BJ (cell line): ENCODE results near the gene PRLR. TPM values are rescaled to one million over a fixed set of nuclear protein-coding genes. Genes with fewer than 3 reads are reported as not detected.

ENCODE experiments used
- CTCF ChIA-PET: fragments of 350-600 bp; formaldehyde crosslinking; extraction: SDS; loops from one replicate; lab custom pipeline; 2021; ENCODE audit warnings: antibody characterized with exemption, inconsistent platforms; lab: Yijun Ruan, JAX
- POLR2A ChIA-PET: fragments of 300-600 bp; sonication (Branson Sonifier 250); formaldehyde crosslinking; extraction: SDS; loops from one replicate; lab custom pipeline; 2021; ENCODE audit warnings: antibody characterized with exemption; lab: Charles Lee
- DNase-seq: peaks from one replicate; pipeline ENCODE4 v3.0.0-alpha.2; 2011; ENCODE audit warnings: low read depth
- H3K27me3 ChIP-seq: 2 replicates; pipeline ENCODE4 v1.6.0; 2011; ENCODE audit warnings: low read length; ENCODE audit not compliant: control insufficient read depth, insufficient read depth
- H3K36me3 ChIP-seq: 2 replicates; pipeline ENCODE4 v1.5.1; 2011; ENCODE audit warnings: low read length; ENCODE audit not compliant: control insufficient read depth, insufficient read depth
- H3K4me3 ChIP-seq: 2 replicates; pipeline ENCODE4 v1.5.1; 2011; ENCODE audit warnings: low read depth, mild to moderate bottlenecking, control low read depth, low read length
- polyA plus RNA-seq: library from polyadenylated mRNA; depleted of rRNA; stranded (reverse); fragments of >200 nt; gene quantifications from 2 replicates; pipeline ENCODE4 v1.2.3, GENCODE V29; 2011
- TF ChIP-seq, protein P1 (sequence below): IDR thresholded peaks from 2 replicates; pipeline ENCODE4 v1.5.1; 2011; ENCODE audit warnings: low read depth, mild to moderate bottlenecking, control low read depth, inconsistent platforms, low read length, moderate library complexity; ENCODE audit not compliant: insufficient read depth

PRLR gene
- polyA plus RNA-seq, 1 experiment, result 0.34 TPM

DNA sequence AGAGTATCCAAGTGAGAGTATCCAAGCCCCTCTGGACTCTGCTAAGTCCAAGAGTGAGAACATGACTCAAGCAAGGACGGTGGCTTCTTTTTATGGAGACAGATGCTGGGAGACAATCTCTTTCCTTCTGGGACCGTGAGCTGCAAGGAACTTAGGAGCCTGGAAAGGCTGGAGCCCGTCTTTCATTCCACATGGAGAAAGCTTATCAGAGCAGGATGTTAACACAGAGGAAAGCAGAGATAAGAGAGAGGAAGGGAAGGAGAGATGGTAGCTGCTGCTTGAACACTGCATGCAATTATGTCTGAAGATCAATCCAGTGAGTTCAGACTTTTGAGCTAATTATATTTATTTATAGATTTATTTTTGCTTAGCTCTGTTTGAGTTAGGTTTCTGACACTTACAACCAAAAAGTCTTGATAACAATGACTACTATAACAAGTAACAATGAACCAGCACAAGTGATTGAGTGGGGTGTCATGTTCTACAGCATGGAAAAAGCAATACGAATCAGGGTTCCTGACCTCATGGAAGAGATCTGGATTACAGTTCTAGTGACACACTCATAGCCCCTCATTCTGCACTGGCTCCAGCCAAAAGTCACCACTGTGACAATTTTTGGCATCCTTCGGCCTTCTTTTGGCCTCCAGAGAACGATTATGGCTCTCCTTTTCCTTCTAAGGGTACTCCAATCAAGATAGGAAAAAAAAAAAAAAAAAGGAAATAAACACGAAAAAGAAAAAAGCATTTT is 71.5 kb downstream of the PRLR start:
- H3K36me3 ChIP-seq, result no peaks in the 10 kb centered on the region
- TF ChIP-seq, protein P1, sequence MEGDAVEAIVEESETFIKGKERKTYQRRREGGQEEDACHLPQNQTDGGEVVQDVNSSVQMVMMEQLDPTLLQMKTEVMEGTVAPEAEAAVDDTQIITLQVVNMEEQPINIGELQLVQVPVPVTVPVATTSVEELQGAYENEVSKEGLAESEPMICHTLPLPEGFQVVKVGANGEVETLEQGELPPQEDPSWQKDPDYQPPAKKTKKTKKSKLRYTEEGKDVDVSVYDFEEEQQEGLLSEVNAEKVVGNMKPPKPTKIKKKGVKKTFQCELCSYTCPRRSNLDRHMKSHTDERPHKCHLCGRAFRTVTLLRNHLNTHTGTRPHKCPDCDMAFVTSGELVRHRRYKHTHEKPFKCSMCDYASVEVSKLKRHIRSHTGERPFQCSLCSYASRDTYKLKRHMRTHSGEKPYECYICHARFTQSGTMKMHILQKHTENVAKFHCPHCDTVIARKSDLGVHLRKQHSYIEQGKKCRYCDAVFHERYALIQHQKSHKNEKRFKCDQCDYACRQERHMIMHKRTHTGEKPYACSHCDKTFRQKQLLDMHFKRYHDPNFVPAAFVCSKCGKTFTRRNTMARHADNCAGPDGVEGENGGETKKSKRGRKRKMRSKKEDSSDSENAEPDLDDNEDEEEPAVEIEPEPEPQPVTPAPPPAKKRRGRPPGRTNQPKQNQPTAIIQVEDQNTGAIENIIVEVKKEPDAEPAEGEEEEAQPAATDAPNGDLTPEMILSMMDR, result no peak
- DNase-seq, result no peak
- H3K27me3 ChIP-seq, result no peaks in the 10 kb centered on the region
- no peak overlapping the region for H3K4me3 ChIP-seq
- ChIA-PET CTCF (no interaction called here), POLR2A (no interaction called here)

DNA sequence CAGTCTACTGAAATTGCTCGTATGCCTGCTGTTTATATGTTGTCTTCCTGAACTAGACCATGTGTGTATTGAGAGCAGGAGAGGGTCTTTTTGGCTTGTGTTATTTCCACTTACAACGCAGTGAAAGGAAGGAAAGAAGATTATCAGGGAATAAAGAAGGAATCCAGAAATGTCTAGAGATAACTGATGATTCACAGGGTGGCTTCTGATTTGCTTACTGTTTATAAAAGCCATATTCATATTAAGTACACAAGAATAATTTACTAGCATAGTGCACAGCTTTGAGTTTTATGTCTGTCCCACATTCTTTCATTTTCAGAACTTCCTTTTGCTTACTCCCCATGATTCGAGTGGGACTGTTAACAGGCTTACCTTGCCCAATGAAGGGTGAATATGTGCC is 72.1 kb downstream of the PRLR start:
- ChIA-PET POLR2A (no interaction called here), CTCF (no interaction called here)
- H3K27me3 ChIP-seq, result no peaks in the 10 kb centered on the region
- no peak for DNase-seq
- TF ChIP-seq, protein P1, result no peak
- H3K4me3 ChIP-seq, result no peak overlapping the region
- no peaks in the 10 kb centered on the region for H3K36me3 ChIP-seq

- no peaks in the 10 kb centered on the region for H3K27me3 ChIP-seq
- no peak overlapping the region for H3K4me3 ChIP-seq
- H3K36me3 ChIP-seq, result no peaks in the 10 kb centered on the region
- ChIA-PET POLR2A (no interaction called here), CTCF (interaction anchor here (1.2 kb wide), 1 partner anchor 13 kb away, joined by 3 read pairs; no protein-coding TSS in a partner anchor)
- TF ChIP-seq, protein P1, result no peak
- no peak for DNase-seq
These were observed 76.8 kb downstream of the PRLR start for GRCh38 chr5:35153375-35153932.

DNA sequence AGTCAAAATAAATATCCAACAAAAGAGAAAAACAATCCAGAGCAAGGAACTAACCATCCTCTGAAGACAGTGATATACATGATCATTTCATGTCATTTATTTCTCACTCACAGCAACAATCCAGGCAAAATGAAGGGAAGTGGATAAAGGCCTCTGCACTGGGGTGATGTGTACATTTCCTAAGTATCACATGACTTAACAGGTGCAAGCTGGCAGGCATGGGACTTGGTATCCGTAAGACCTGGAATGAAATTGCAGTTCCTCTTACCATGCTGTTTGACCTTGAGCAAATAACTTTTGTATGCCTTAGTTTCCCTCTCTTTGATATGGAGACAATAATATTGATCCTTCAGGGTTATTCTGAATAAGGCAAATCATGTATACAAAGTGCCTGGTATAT is 77.6 kb downstream of the PRLR start:
- POLR2A ChIA-PET, result no interaction called here

More for the DNA sequence above, 77.6 kb downstream of the PRLR start:
- CTCF ChIA-PET, result interaction anchor here (1.2 to 1.6 kb wide), 2 partner anchors 13 to 31 kb away, joined by 3 to 7 read pairs; no protein-coding TSS in a partner anchor
- Histone ChIP-seq H3K4me3 (no peak overlapping the region), H3K36me3 (no peaks in the 10 kb centered on the region), H3K27me3 (no peaks in the 10 kb centered on the region)
- TF ChIP-seq, protein P1, result no peak
- no peak for DNase-seq
